Ishikawa (cell line): ENCODE data around the gene GCNA.

Source experiments
- CREB1 ChIP-seq: IDR thresholded peaks from 2 replicates; pipeline ENCODE4 v1.6.1; 2012; ENCODE audit warnings: low read depth
- EGR1 ChIP-seq: IDR thresholded peaks from 2 replicates; pipeline ENCODE4 v1.6.1; 2012
- EP300 ChIP-seq: IDR thresholded peaks from 2 replicates; pipeline ENCODE4 v1.6.1; 2012; ENCODE audit warnings: borderline replicate concordance
- FOXM1 ChIP-seq: IDR thresholded peaks from 2 replicates; pipeline ENCODE4 v1.6.1; 2012; ENCODE audit warnings: low read depth, borderline replicate concordance
- MAX ChIP-seq: IDR thresholded peaks from 2 replicates; pipeline ENCODE4 v1.6.1; 2012
- RAD21 ChIP-seq: IDR thresholded peaks from 2 replicates; pipeline ENCODE4 v1.6.1; 2012; ENCODE audit warnings: low read depth
- REST ChIP-seq: IDR thresholded peaks from 2 replicates; pipeline ENCODE4 v1.6.1; 2012; ENCODE audit warnings: low read depth, mild to moderate bottlenecking
- TAF1 ChIP-seq: IDR thresholded peaks from 2 replicates; pipeline ENCODE4 v1.6.1; 2012; ENCODE audit warnings: low read depth, mild to moderate bottlenecking
- TCF12 ChIP-seq: IDR thresholded peaks from 2 replicates; pipeline ENCODE4 v1.6.1; 2012; ENCODE audit warnings: low read depth
- TEAD4 ChIP-seq: IDR thresholded peaks from 2 replicates; pipeline ENCODE4 v1.6.1; 2012
- USF1 ChIP-seq: IDR thresholded peaks from 2 replicates; pipeline ENCODE4 v1.6.1; 2012
- YY1 ChIP-seq: IDR thresholded peaks from 2 replicates; pipeline ENCODE4 v1.6.1; 2012; ENCODE audit warnings: low read depth
- ZBTB7A ChIP-seq: IDR thresholded peaks from 2 replicates; pipeline ENCODE4 v1.6.1; 2012; ENCODE audit warnings: low read depth

The GCNA gene

GRCh38 chrX:71659959-71660358 is 81.7 kb downstream of the GCNA start:
- TF ChIP-seq TAF1 (no peak), MAX (no peak), REST (no peak), TCF12 (no peak), FOXM1 (no peak), ZBTB7A (no peak), RAD21 (no peak), YY1 (no peak), CREB1 (no peak), TEAD4 (no peak)

- no peak for TF ChIP-seq EGR1
Measured at GRCh38 chrX:71660562-71661416, 82.6 kb downstream of the GCNA start.

GRCh38 chrX:71661919-71662318 is 83.7 kb downstream of the GCNA start:
- TF ChIP-seq TAF1 (no peak), TCF12 (no peak), REST (no peak), EP300 (no peak), FOXM1 (no peak), USF1 (no peak)
